Liver (tissue), 3 donors: ENCODE measurements around the gene CLIC5.

Experiments
- FOXA1 ChIP-seq: IDR thresholded peaks from 2 replicates; pipeline ENCODE4 v1.6.1; 2016; ENCODE audit warnings: antibody characterized with exemption
- HNF4G ChIP-seq: IDR thresholded peaks from 2 replicates; pipeline ENCODE4 v1.6.1; 2016; ENCODE audit warnings: antibody characterized with exemption
- JUND ChIP-seq, 2 donors: IDR thresholded peaks; 2 replicates each; pipeline ENCODE4 v1.6.1; 2016; ENCODE audit warnings: antibody characterized with exemption in 2 of 2
- RAD21 ChIP-seq, 2 donors: IDR thresholded peaks; 2 replicates each; pipeline ENCODE4 v1.6.1; 2016; ENCODE audit warnings: antibody characterized with exemption in 2 of 2, mild to moderate bottlenecking in 2 of 2
- REST ChIP-seq: IDR thresholded peaks from 2 replicates; pipeline ENCODE4 v1.6.1; 2016; ENCODE audit warnings: antibody characterized with exemption, mild to moderate bottlenecking
- RXRA ChIP-seq, 2 donors: IDR thresholded peaks; 2 replicates each; pipeline ENCODE4 v1.6.1; 2017 to 2018; ENCODE audit warnings: antibody characterized with exemption in 2 of 2, mild to moderate bottlenecking in 1 of 2
- SP1 ChIP-seq: IDR thresholded peaks from 2 replicates; pipeline ENCODE4 v1.6.1; 2018; ENCODE audit warnings: antibody characterized with exemption, mild to moderate bottlenecking
- TAF1 ChIP-seq: conservative IDR thresholded peaks from 2 replicates; pipeline ENCODE4 v1.6.1; 2016; ENCODE audit warnings: antibody characterized with exemption, mild to moderate bottlenecking
- YY1 ChIP-seq: IDR thresholded peaks from 2 replicates; pipeline ENCODE4 v1.6.1; 2016; ENCODE audit warnings: antibody characterized with exemption, mild to moderate bottlenecking
- ZBTB33 ChIP-seq: IDR thresholded peaks from 2 replicates; pipeline ENCODE4 v1.6.1; 2016; ENCODE audit warnings: antibody characterized with exemption
- TF ChIP-seq, protein P1 (sequence below): fragments of 150-350 bp; IDR thresholded peaks from 2 replicates; pipeline ENCODE4 v1.5.1; 2017; ENCODE audit warnings: improper control_type of control experiment, low read depth, low read length; ENCODE audit not compliant: missing input control
- TF ChIP-seq, protein P2 (sequence below): IDR thresholded peaks from 2 replicates; pipeline ENCODE4 v1.6.1; 2016; ENCODE audit warnings: antibody characterized with exemption
- donor health status: healthy.
- donor health status: healthy.

DNA sequence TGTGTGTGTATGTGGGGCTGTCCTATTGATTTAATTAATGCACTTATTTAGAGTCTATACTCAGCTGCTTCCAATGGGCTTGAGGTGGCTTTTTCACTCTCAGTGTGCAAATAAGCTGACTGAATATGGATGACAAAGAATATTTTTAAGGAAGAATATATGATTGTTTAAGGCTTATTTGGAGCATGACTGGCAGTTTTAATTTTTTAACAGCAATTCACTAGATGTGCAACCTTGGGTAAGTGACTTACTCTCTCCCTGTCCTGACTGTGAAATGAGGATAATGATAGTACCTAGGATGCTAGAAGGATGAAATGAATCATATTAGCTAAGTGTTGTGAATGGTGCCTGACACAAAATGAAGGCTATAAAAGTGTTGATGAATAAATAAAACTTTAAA lies 67.9 kb downstream of the CLIC5 start:
- TF ChIP-seq FOXA1 (no peak), ZBTB33 (no peak), RXRA (IDR thresholded peaks at IDR 0.05) (no peak), TAF1 (no peak), JUND (IDR thresholded peaks at IDR 0.05) (no peak), YY1 (no peak), SP1 (no peak), RAD21 (IDR thresholded peaks at IDR 0.05) (no peak), REST (no peak), HNF4G (no peak)
- TF ChIP-seq, protein P1, sequence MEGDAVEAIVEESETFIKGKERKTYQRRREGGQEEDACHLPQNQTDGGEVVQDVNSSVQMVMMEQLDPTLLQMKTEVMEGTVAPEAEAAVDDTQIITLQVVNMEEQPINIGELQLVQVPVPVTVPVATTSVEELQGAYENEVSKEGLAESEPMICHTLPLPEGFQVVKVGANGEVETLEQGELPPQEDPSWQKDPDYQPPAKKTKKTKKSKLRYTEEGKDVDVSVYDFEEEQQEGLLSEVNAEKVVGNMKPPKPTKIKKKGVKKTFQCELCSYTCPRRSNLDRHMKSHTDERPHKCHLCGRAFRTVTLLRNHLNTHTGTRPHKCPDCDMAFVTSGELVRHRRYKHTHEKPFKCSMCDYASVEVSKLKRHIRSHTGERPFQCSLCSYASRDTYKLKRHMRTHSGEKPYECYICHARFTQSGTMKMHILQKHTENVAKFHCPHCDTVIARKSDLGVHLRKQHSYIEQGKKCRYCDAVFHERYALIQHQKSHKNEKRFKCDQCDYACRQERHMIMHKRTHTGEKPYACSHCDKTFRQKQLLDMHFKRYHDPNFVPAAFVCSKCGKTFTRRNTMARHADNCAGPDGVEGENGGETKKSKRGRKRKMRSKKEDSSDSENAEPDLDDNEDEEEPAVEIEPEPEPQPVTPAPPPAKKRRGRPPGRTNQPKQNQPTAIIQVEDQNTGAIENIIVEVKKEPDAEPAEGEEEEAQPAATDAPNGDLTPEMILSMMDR = no peak
- TF ChIP-seq, protein P2, sequence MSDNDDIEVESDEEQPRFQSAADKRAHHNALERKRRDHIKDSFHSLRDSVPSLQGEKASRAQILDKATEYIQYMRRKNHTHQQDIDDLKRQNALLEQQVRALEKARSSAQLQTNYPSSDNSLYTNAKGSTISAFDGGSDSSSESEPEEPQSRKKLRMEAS = no peak
